NCI-H226 (cell line): ENCODE data around the gene NEK11.
A peak's percentile ranks its signal among the peaks of the same experiment; 100 is the strongest.
"Not testable (repeated sequence)": the region's sequence is repeated elsewhere in the genome, so short reads cannot be mapped to it uniquely, and the experiment has no call there.

Experiments used
- DNase-seq: peaks from one replicate; pipeline ENCODE4 v3.0.0-alpha.2; 2015

The NEK11 gene

GRCh38 chr3:131363275-131363674 is 336.6 kb downstream of the NEK11 start:
- no peak for DNase-seq

DNA sequence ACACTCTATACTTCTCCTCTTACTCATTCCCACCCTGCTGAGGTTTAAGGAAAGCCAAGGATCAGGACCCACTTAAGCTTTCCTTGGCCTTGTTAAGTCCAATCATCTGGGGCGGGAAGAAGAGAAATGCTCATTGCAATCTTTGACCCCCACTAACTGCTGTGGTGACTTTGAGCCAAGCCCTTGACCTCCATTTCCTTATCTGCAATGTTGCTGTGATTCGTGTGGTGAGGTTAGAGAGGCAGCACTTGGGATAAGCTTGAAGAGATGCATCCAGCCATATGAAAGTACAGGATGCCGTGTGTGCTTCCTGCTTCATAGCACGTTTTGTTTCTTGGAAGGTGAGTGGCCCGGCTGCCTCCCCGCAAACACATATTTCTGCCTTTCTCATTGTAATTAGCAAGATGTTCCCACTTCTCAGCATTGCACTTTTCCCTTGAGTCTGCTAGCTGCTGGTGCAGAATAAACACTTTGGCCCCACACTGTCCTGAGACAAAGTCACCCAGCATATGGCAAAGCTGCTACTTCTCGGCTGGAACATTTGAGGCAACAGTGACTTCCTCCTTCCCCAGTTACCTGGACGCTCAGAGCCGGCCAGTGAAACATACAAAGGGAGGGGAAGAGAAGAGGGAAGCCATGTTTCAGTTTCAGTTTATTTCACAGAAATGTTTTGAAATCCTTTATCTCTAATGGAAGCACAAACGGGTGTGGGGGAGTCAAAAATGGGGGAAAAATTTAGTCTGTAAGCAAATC is 344.4 kb downstream of the NEK11 start:
- no peak for DNase-seq

GRCh38 chr3:131371688-131372066 is 345.0 kb downstream of the NEK11 start:
- DNase-seq: no peak

DNA sequence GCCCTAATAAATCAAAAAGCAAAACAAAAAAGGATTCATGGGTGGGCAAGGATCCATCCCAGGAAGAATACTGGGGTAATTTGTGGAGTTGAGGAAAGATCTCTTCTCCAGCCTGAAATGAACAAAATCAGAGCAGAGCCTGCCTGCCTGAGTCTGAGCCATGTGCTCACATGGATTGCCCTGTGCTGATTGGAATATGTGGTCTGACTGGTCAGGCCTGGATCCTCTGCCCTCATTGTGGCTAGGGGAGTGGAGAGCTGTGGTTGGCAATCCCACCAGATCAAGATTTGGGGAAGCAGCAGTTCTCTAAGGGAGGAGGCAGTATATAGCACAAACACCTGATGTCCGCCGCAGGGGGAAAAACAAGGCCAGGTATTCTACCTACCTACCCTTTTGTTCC is 348.1 kb downstream of the NEK11 start:
- DNase-seq: no peak

GRCh38 chr3:131380821-131381444 is 354.3 kb downstream of the NEK11 start:
- DNase-seq: not testable (repeated sequence)

DNA sequence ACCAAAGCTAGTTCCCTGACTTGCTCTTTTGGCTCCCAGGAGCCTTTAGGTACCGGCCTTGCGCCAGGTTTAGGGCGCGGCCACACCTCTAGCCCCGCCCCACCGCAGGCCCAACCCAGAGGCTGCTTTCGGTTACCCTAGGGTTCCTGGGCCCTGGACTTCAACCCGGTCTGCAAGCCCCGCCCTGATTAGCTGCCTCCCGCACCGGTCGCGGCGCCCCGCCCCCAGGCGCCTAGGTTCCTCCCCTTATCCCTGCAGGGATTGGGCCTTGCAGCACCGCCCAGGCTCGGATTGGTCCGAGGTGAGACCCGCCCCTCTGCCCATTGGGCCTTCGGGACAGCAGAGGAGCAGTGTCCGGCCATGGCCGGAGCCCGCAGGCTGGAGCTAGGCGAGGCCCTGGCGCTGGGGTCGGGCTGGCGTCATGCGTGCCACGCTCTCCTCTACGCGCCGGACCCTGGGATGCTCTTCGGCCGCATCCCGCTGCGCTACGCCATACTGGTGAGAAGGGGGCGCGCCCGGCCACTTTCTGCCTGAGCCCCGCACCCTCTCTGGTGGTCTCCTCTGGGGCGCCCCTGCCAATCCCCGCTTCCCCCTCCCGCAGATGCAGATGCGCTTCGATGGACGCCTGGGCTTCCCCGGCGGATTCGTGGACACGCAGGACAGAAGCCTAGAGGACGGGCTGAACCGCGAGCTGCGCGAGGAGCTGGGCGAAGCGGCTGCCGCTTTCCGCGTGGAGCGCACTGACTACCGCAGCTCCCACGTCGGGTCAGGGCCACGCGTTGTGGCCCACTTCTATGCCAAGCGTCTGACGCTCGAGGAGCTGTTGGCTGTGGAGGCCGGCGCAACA is 355.0 kb downstream of the NEK11 start, which contains the start of gene NUDT16:
NUDT16 (plus strand) TSS at position 330 of the 847 bp plus-strand sequence; CDS start at position 361, 31 bp downstream.
- peak; percentile 98 for DNase-seq

- DNase-seq: no peak
These were observed 359.9 kb downstream of the NEK11 start for GRCh38 chr3:131386429-131387165.

DNA sequence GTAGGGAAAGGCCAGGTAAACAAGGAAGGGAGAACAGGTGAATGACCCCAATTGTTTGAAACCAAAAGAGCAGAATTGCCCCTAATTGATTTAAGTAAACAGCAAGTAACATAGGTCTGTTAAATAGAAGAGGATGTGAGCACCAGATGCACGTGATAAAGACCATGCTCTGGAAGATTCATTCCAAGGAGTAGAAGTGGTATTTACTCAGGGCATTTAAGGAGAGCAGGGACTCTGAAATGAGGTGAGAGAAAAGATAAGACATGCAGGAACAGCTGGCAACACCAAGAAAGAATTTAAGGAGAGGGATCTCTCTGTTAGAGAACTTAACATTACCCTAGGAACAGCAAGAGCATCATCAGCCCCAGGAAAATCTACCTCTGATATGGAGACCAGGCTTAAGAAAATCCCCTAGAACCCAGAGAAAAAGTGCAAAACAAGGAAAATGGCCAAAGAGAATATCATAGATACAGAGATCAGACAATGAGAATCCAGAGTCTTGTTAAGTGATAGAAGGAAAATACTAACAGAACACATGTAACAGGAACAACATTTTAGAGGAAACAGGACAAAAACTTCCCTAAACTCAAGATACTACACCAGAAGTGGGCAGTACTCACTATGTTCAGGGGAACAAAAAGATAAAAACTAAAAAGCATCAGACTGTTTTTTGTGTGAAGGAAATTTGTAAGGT is 361.3 kb downstream of the NEK11 start:
- no peak for DNase-seq

DNA sequence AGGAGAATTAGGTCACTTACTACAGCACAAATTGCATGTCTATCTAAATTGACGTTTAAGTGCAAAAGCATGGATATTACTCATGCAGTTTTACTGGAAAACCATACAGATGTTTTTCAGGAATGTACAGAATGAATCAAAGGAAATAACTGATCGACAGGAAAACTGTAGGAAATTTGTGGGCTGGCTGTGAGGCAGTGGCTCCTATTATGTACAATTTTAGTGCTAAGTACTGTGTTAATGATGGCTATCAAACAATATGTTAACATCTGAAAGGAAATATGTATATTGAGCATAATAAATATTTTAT is 361.8 kb downstream of the NEK11 start:
- DNase-seq: no peak

- no peak for DNase-seq
These were observed 363.7 kb downstream of the NEK11 start for GRCh38 chr3:131390331-131390730.

DNA sequence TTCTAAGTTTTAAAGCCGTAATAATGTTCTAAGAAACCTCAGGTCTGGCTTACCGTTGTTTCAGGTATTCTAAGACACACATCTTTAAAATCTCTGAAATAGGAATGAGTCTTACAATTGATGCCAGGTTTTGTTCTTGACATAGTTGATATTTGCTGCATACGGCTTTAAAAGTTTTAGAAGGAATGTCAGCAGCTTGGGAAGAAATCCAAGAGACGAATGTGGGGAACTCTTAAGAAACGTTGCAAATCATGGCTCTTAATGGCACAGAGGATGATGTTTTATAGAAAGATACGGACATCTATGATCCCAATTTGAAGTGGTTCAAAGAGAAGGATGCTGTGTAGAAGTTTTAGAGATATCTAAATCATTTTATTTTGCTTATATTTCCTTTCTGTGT is 366.4 kb downstream of the NEK11 start:
- DNase-seq: no peak

- no peak for DNase-seq
These were observed 367.2 kb downstream of the NEK11 start for GRCh38 chr3:131393868-131394267.

DNA sequence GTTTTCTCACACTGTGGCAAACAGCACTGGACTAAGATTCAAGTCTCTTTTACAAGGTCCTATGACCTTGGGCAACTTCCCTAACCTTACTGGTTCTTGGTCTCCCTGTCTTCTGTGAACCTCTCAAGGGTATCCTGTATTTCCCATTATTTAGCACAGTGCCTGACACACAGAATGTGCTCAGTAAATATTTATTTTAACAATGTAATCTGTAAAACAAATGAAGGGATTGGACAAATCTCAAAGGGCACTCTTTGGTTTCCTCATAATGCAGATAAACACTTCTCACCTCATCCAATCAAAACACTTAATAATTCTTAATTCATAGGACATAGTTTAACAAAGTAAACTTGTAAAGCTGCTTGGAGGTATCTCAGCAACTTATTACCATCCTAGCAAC is 367.7 kb downstream of the NEK11 start:
- DNase-seq: no peak

DNA sequence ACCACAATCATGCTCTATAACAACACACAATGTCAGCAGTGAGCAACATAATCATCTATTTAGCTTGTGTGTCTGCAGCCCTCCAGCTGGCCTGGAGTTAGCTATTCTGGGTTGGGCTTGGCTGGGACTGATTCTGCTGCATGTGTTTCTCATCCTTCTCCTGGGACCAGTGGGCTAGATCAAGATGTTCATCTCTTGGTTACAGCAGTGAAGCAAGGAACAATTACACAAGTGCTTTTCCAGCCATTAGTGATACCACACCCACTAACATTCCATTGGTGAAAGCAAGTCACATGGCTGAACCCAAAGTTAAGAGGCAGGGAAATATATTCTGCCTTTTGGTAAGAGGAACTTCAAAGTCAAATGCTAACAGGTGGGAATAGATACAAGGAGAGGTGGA is 369.5 kb downstream of the NEK11 start:
- no peak for DNase-seq

GRCh38 chr3:131397889-131398288 is 371.2 kb downstream of the NEK11 start:
- no peak for DNase-seq
